GM13976 (cell line): ENCODE data around the gene PRIMPOL.

ENCODE experiments used
- DNase-seq: peaks from one replicate; pipeline ENCODE4 v3.0.0; 2012; ENCODE audit warnings: low spot score
- CTCF ChIP-seq: IDR thresholded peaks from 2 replicates; pipeline ENCODE4 v1.5.1; 2012; ENCODE audit warnings: borderline replicate concordance, mild to moderate bottlenecking; ENCODE audit not compliant: insufficient read depth; ENCODE audit errors: extremely low read depth, missing control alignments, control extremely low read depth
- in situ Hi-C: fragments of 300-500 bp; cut with MboI; formaldehyde crosslinking; loops from one replicate; pipeline ENCODE4 v1.12.0; 2022; ENCODE audit warnings: low sequenced_read_pairs, mixed read lengths, inconsistent platforms; ENCODE audit not compliant: unreplicated experiment

PRIMPOL gene

GRCh38 chr4:184680698-184681097, 31.2 kb downstream of the PRIMPOL start:
- in situ Hi-C loops: no loop called here
- no peak for DNase-seq
- TF ChIP-seq CTCF: no peak

DNA sequence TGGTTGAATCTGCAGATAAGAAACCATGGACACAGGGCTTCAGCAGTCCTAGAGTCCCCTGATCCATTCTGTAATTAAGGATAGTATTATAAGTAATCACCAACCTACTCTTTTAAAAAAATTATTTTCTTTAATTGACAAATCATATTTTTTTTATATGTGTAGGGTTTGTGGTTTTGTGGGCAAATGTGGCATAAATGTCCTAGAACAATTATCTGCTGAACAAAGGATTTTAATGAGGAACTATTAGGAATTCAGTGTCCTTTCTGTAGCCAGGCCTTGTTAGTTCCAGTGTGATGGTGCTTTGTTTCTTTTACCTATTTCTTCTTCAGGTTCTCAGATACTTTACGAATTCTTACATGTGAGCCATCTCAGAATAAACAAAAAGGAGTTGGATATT, 32.4 kb downstream of the PRIMPOL start:
- no peak for TF ChIP-seq CTCF
- in situ Hi-C loops: no loop called here
- DNase-seq: no peak

GRCh38 chr4:184684491-184685189, 35.1 kb downstream of the PRIMPOL start:
- in situ Hi-C loops: no loop called here
- no peak for TF ChIP-seq CTCF

DNA sequence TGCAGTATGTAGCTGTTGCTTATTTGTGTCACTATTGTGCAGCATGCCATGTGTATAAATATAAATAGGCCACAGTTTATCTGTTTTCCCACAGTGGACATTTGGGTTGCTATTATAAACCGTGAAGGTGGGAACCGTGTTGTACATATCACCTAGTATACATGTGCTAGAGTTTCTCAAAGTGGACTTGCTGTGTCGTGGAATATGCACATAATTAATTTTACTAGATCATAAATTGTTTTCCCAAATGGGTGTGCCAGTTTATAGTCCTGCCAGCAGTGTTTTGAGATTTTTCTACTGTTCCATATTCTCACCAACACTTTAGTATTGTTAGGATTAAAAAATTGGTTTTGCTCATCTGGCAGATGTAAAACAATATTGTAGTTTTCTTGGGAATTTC, 38.5 kb downstream of the PRIMPOL start:
- TF ChIP-seq CTCF: no peak
- in situ Hi-C loops: no loop called here
- no peak for DNase-seq

More at GRCh38 chr4:184684491-184685189, 35.1 kb downstream of the PRIMPOL start:
- DNase-seq: no peak

- in situ Hi-C loops: no loop called here
- DNase-seq: no peak
- TF ChIP-seq CTCF: no peak
These were observed 38.9 kb downstream of the PRIMPOL start for GRCh38 chr4:184688447-184688846.

- no peak for TF ChIP-seq CTCF
- in situ Hi-C loops: no loop called here
These were observed 40.1 kb downstream of the PRIMPOL start for GRCh38 chr4:184689681-184690080.

More at GRCh38 chr4:184689681-184690080, 40.1 kb downstream of the PRIMPOL start:
- no peak for DNase-seq
